ENCODE results near the gene PLCB1. TPM values are rescaled to one million over a fixed set of nuclear protein-coding genes. Genes with fewer than 3 reads are reported as not detected.

PLCB1 gene
- total RNA-seq, 1 experiment from 2014 or later = 11.3 TPM

- H3K27ac Mint-ChIP-seq = no peak overlapping the region
- H3K4me1 Mint-ChIP-seq = 0 out of 2 replicates have a peak, but pooled peaks cover 5% of the 10 kb centered on the region
- no peak for DNase-seq (ENCODE audit: low spot score)
- CTCF ChIA-PET = no interaction called here
- no peaks in the 10 kb centered on the region for H3K36me3 Mint-ChIP-seq
- H3K9me3 Mint-ChIP-seq = no peaks in the 10 kb centered on the region
- ATAC-seq = no peak
- POLR2A ChIA-PET = no interaction called here
- no peaks in the 10 kb centered on the region for H3K27me3 Mint-ChIP-seq (ENCODE audit: low read depth)
- no peak for TF ChIP-seq FOXK1 (CRISPR knock-in tag; IDR thresholded peaks at IDR 0.05)
- TF ChIP-seq NR1H2 (CRISPR knock-in tag; IDR thresholded peaks at IDR 0.05) = no peak
- TF ChIP-seq ZNF219 (CRISPR knock-in tag; IDR thresholded peaks at IDR 0.05; ENCODE audit: borderline replicate concordance) = no peak
- TF ChIP-seq NR2C2 (CRISPR knock-in tag; IDR thresholded peaks at IDR 0.05) = no peak
- no peak for TF ChIP-seq ZNF281 (CRISPR knock-in tag; IDR thresholded peaks at IDR 0.05)
- TF ChIP-seq, protein P1, sequence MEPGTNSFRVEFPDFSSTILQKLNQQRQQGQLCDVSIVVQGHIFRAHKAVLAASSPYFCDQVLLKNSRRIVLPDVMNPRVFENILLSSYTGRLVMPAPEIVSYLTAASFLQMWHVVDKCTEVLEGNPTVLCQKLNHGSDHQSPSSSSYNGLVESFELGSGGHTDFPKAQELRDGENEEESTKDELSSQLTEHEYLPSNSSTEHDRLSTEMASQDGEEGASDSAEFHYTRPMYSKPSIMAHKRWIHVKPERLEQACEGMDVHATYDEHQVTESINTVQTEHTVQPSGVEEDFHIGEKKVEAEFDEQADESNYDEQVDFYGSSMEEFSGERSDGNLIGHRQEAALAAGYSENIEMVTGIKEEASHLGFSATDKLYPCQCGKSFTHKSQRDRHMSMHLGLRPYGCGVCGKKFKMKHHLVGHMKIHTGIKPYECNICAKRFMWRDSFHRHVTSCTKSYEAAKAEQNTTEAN (CRISPR knock-in tag; IDR thresholded peaks at IDR 0.05) = no peak
- TF ChIP-seq GABPB1 (CRISPR knock-in tag; IDR thresholded peaks at IDR 0.05) = no peak
- no peak for TF ChIP-seq FOXP1 (CRISPR knock-in tag; IDR thresholded peaks at IDR 0.05; ENCODE audit: borderline replicate concordance)
- TF ChIP-seq, protein P2, sequence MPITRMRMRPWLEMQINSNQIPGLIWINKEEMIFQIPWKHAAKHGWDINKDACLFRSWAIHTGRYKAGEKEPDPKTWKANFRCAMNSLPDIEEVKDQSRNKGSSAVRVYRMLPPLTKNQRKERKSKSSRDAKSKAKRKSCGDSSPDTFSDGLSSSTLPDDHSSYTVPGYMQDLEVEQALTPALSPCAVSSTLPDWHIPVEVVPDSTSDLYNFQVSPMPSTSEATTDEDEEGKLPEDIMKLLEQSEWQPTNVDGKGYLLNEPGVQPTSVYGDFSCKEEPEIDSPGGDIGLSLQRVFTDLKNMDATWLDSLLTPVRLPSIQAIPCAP (CRISPR knock-in tag; IDR thresholded peaks at IDR 0.05) = no peak
- TF ChIP-seq KAT7 (CRISPR knock-in tag; IDR thresholded peaks at IDR 0.05; ENCODE audit: borderline replicate concordance) = no peak
- TF ChIP-seq ZNF512 (CRISPR knock-in tag; IDR thresholded peaks at IDR 0.05; ENCODE audit: borderline replicate concordance) = no peak
- TF ChIP-seq, protein P3, sequence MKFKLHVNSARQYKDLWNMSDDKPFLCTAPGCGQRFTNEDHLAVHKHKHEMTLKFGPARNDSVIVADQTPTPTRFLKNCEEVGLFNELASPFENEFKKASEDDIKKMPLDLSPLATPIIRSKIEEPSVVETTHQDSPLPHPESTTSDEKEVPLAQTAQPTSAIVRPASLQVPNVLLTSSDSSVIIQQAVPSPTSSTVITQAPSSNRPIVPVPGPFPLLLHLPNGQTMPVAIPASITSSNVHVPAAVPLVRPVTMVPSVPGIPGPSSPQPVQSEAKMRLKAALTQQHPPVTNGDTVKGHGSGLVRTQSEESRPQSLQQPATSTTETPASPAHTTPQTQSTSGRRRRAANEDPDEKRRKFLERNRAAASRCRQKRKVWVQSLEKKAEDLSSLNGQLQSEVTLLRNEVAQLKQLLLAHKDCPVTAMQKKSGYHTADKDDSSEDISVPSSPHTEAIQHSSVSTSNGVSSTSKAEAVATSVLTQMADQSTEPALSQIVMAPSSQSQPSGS (CRISPR knock-in tag; IDR thresholded peaks at IDR 0.05; ENCODE audit: borderline replicate concordance, low read depth) = no peak
- TF ChIP-seq ZNF396 (CRISPR knock-in tag; IDR thresholded peaks at IDR 0.05; ENCODE audit: borderline replicate concordance) = no peak
- H3K4me3 Mint-ChIP-seq = no peak overlapping the region
Observed at GRCh38 chr20:8800089-8800488, 668.0 kb downstream of the PLCB1 start.

- Mint-ChIP-seq H3K27me3 (ENCODE audit: low read depth) (no peaks in the 10 kb centered on the region), H3K9me3 (no peaks in the 10 kb centered on the region), H3K36me3 (no peaks in the 10 kb centered on the region), H3K4me1 (peaks cover 10% of the 10 kb centered on the region), H3K27ac (no peak overlapping the region), H3K4me3 (no peak overlapping the region)
- ATAC-seq (no peak), DNase-seq (ENCODE audit: low spot score) (no peak)
- POLR2A ChIA-PET = no interaction called here
- CTCF ChIA-PET = interaction anchor here (0.6 kb wide), 1 partner anchor 42 kb away, joined by 4 read pairs; no protein-coding TSS in a partner anchor
- TF ChIP-seq, protein P4, sequence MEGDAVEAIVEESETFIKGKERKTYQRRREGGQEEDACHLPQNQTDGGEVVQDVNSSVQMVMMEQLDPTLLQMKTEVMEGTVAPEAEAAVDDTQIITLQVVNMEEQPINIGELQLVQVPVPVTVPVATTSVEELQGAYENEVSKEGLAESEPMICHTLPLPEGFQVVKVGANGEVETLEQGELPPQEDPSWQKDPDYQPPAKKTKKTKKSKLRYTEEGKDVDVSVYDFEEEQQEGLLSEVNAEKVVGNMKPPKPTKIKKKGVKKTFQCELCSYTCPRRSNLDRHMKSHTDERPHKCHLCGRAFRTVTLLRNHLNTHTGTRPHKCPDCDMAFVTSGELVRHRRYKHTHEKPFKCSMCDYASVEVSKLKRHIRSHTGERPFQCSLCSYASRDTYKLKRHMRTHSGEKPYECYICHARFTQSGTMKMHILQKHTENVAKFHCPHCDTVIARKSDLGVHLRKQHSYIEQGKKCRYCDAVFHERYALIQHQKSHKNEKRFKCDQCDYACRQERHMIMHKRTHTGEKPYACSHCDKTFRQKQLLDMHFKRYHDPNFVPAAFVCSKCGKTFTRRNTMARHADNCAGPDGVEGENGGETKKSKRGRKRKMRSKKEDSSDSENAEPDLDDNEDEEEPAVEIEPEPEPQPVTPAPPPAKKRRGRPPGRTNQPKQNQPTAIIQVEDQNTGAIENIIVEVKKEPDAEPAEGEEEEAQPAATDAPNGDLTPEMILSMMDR (IDR thresholded peaks at IDR 0.05) = no peak
- TF ChIP-seq HMGXB4 (CRISPR knock-in tag; IDR thresholded peaks at IDR 0.05) (no peak), ZNF425 (CRISPR knock-in tag; conservative IDR thresholded peaks at IDR 0.05) (no peak), TEAD4 (CRISPR knock-in tag; IDR thresholded peaks at IDR 0.05) (no peak), CREM (CRISPR knock-in tag; IDR thresholded peaks at IDR 0.05) (no peak), FOXP1 (CRISPR knock-in tag; IDR thresholded peaks at IDR 0.05; ENCODE audit: borderline replicate concordance) (no peak), NR2C2 (CRISPR knock-in tag; IDR thresholded peaks at IDR 0.05) (no peak), SMAD4 (CRISPR knock-in tag; IDR thresholded peaks at IDR 0.05) (no peak)
- TF ChIP-seq, protein P1 (CRISPR knock-in tag; IDR thresholded peaks at IDR 0.05) = no peak
Observed at GRCh38 chr20:8801686-8802085, 669.6 kb downstream of the PLCB1 start.

Data from WTC11 (cell line).